ENCODE measurements around the gene NEDD9.

GRCh38 chr6:11243861-11244260 is 11.4 kb upstream of the NEDD9 start:
- no peak for TF ChIP-seq EZH2 (IDR thresholded peaks at IDR 0.05; ENCODE audit: low read length)
- TF ChIP-seq, protein P1, sequence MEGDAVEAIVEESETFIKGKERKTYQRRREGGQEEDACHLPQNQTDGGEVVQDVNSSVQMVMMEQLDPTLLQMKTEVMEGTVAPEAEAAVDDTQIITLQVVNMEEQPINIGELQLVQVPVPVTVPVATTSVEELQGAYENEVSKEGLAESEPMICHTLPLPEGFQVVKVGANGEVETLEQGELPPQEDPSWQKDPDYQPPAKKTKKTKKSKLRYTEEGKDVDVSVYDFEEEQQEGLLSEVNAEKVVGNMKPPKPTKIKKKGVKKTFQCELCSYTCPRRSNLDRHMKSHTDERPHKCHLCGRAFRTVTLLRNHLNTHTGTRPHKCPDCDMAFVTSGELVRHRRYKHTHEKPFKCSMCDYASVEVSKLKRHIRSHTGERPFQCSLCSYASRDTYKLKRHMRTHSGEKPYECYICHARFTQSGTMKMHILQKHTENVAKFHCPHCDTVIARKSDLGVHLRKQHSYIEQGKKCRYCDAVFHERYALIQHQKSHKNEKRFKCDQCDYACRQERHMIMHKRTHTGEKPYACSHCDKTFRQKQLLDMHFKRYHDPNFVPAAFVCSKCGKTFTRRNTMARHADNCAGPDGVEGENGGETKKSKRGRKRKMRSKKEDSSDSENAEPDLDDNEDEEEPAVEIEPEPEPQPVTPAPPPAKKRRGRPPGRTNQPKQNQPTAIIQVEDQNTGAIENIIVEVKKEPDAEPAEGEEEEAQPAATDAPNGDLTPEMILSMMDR (optimal IDR thresholded peaks at IDR 0.05 in 1 of 3, IDR thresholded peaks at IDR 0.05 in 1 of 3, conservative IDR thresholded peaks at IDR 0.05 in 1 of 3; ENCODE audit: extremely low read depth in 1 of 3, insufficient read depth in 2 of 3, low read length in 3 of 3): no peak
